GM12878 (cell line): ENCODE measurements around the gene TMEM114. TPM values are rescaled to one million over a fixed set of nuclear protein-coding genes. Genes with fewer than 3 reads are reported as not detected.

Source experiments
- ATAC-seq: fragments of 200-7000 bp; cut with Tn5 transposase; 3 replicates; pipeline ENCODE4 v1.9.1; 2020; ENCODE audit warnings: mild to moderate bottlenecking, moderate library complexity
- BruUV-seq: library from RNA; stranded (reverse); fragments of 400-500 nt; replicated peaks from 2 replicates; lab custom pipeline; 2021; lab: Mats Ljungman, UMichigan
- CTCF ChIA-PET: fragments of 300-600 bp; sonication (Branson Sonifier 250); formaldehyde crosslinking; extraction: SDS; loops from one replicate; lab custom pipeline; 2021; ENCODE audit warnings: inconsistent platforms; lab: Yijun Ruan, JAX
- POLR2A ChIA-PET: fragments of 350-600 bp; formaldehyde crosslinking; extraction: SDS; loops from one replicate; lab custom pipeline; 2021; ENCODE audit warnings: inconsistent platforms; lab: Charles Lee
- RAD21 ChIA-PET: fragments of 300-600 bp; sonication (Branson Sonifier 250); formaldehyde crosslinking; loops from one replicate; lab custom pipeline; 2023; ENCODE audit warnings: antibody characterized with exemption; ENCODE audit not compliant: unreplicated experiment; lab: Charles Lee
- SMC1A ChIA-PET: fragments of 300-600 bp; sonication (Branson Sonifier 250); formaldehyde crosslinking; loops from one replicate; lab custom pipeline; 2023; ENCODE audit not compliant: unreplicated experiment, uncharacterized antibody; lab: Charles Lee
- DNase-seq: peaks from one replicate; pipeline ENCODE4 v3.0.0-alpha.2; 2011; ENCODE audit warnings: low read depth, low spot score
- FAIRE-seq: peaks from 3 replicates; lab custom pipeline; 2011; peaks lifted over from hg19 to GRCh38; lab: Jason Lieb, UNC
- H2AFZ ChIP-seq: 2 replicates; pipeline ENCODE4 v1.6.0; 2011; ENCODE audit warnings: low read depth, low read length, control low read depth; ENCODE audit not compliant: control insufficient read depth
- H3K27ac ChIP-seq: 2 replicates; pipeline ENCODE4 v1.5.1; 2011; ENCODE audit warnings: control low read depth; ENCODE audit not compliant: control insufficient read depth, insufficient read depth
- H3K27me3 ChIP-seq, 2 experiments: replicated peaks in 1 of 2; 2 replicates each; pipeline versions ENCODE4 v1.6.0 to v1.6.1; 2011; ENCODE audit warnings: low read length in 1 of 2; ENCODE audit not compliant: control insufficient read depth in 2 of 2, insufficient read depth in 2 of 2
- H3K36me3 ChIP-seq, 2 experiments: 2 replicates each; pipeline ENCODE4 v1.5.1; 2011; ENCODE audit warnings: low read length in 1 of 2; ENCODE audit not compliant: control insufficient read depth in 2 of 2, insufficient read depth in 2 of 2
- H3K4me1 ChIP-seq: 2 replicates; pipeline ENCODE4 v1.6.1; 2011; ENCODE audit warnings: mild to moderate bottlenecking, low read length, moderate library complexity, mixed read lengths; ENCODE audit not compliant: control insufficient read depth, insufficient read depth
- H3K4me2 ChIP-seq: 2 replicates; pipeline ENCODE4 v1.6.0; 2011; ENCODE audit warnings: control low read depth; ENCODE audit not compliant: control insufficient read depth, insufficient read depth
- H3K4me3 ChIP-seq: fragments of 200-600 bp; sonication (generic); 2 replicates; pipeline ENCODE4 v1.5.1; 2016
- H3K79me2 ChIP-seq: 2 replicates; pipeline ENCODE4 v1.6.0; 2011; ENCODE audit warnings: low read length; ENCODE audit not compliant: control insufficient read depth, insufficient read depth
- H3K9ac ChIP-seq: 2 replicates; pipeline ENCODE4 v1.8.0; 2011; ENCODE audit warnings: low read length, control low read depth, mixed read lengths; ENCODE audit not compliant: control insufficient read depth, insufficient read depth
- H3K9me3 ChIP-seq: replicated peaks from 3 replicates; pipeline ENCODE4 v1.5.1; 2011; ENCODE audit warnings: mild to moderate bottlenecking, low read length; ENCODE audit not compliant: control insufficient read depth, insufficient read depth
- H4K20me1 ChIP-seq: 2 replicates; pipeline ENCODE4 v1.6.0; 2011; ENCODE audit not compliant: control insufficient read depth, insufficient read depth
- ASH2L ChIP-seq: fragments of 300-600, 200-600 bp; sonication (generic); IDR thresholded peaks from 2 replicates; pipeline ENCODE4 v1.6.1; 2017; ENCODE audit warnings: low read depth, mild to moderate bottlenecking, borderline replicate concordance
- ATF2 ChIP-seq: IDR thresholded peaks from 2 replicates; pipeline ENCODE4 v1.6.1; 2012; ENCODE audit warnings: low read length, inconsistent platforms
- BMI1 ChIP-seq: fragments of 450-650 bp; IDR thresholded peaks from 2 replicates; pipeline ENCODE4 v1.6.1; 2016; ENCODE audit warnings: mild to moderate bottlenecking, moderate library complexity, borderline replicate concordance
- CHD1 ChIP-seq: IDR thresholded peaks from 2 replicates; pipeline ENCODE4 v1.6.1; 2012; ENCODE audit warnings: low read depth, low read length, improper control_type of control experiment
- ETV6 ChIP-seq, 2 experiments: fragments of 450-650 bp in 1 of 2; IDR thresholded peaks in 1 of 2; conservative IDR thresholded peaks in 1 of 2; 2 replicates each; pipeline ENCODE4 v1.6.1; 2014; ENCODE audit warnings: antibody characterized with exemption in 1 of 2, borderline replicate concordance in 1 of 2, low read depth in 1 of 2, mild to moderate bottlenecking in 1 of 2, moderate library complexity in 1 of 2
- GATAD2B ChIP-seq: fragments of 450-650 bp; conservative IDR thresholded peaks from 2 replicates; pipeline ENCODE4 v1.6.1; 2017; ENCODE audit warnings: low read depth, mild to moderate bottlenecking, moderate library complexity
- HCFC1 ChIP-seq: fragments of 150-350 bp; IDR thresholded peaks from 2 replicates; pipeline ENCODE4 v1.6.1; 2014; ENCODE audit warnings: low read length
- KAT2A ChIP-seq: conservative IDR thresholded peaks from 2 replicates; pipeline ENCODE4 v1.6.1; 2011; ENCODE audit warnings: low read depth, low read length; ENCODE audit not compliant: control insufficient read depth
- KLF5 ChIP-seq: fragments of 450-650 bp; IDR thresholded peaks from 2 replicates; pipeline ENCODE4 v1.6.1; 2014; ENCODE audit warnings: mild to moderate bottlenecking; ENCODE audit not compliant: partially characterized antibody
- SMAD5 ChIP-seq: IDR thresholded peaks from 2 replicates; pipeline ENCODE4 v1.6.1; 2016; ENCODE audit warnings: antibody characterized with exemption, low read depth
- SMC3 ChIP-seq: IDR thresholded peaks from 2 replicates; pipeline ENCODE4 v1.6.1; 2011; ENCODE audit warnings: low read length, improper control_type of control experiment, borderline replicate concordance
- SUZ12 ChIP-seq: fragments of 200-600 bp; sonication (generic); IDR thresholded peaks from one replicate; pipeline ENCODE4 v1.6.1; 2018; ENCODE audit warnings: antibody characterized with exemption, mild to moderate bottlenecking; ENCODE audit not compliant: unreplicated experiment
- TCF7 ChIP-seq: IDR thresholded peaks from 2 replicates; pipeline ENCODE4 v1.6.1; 2014; ENCODE audit warnings: antibody characterized with exemption, borderline replicate concordance
- USF1 ChIP-seq: IDR thresholded peaks from 2 replicates; pipeline ENCODE4 v1.6.1; 2011; ENCODE audit warnings: borderline replicate concordance, low read depth, mild to moderate bottlenecking, moderate library complexity, mixed read lengths, low read length; ENCODE audit not compliant: insufficient read depth; ENCODE audit errors: extremely low read length
- WGBS: methylation state at CpG from one replicate; pipeline ENCODE4 v1.1.6; 2016; ENCODE audit warnings: low lambda C conversion rate; ENCODE audit not compliant: insufficient replicate concordance, insufficient coverage; ENCODE audit errors: missing lambda C conversion rate; 5-methylcytosine and 5-hydroxymethylcytosine counted together
- in situ Hi-C: fragments of 300-500 bp; cut with MboI; formaldehyde crosslinking; loops from 9 replicates; pipeline ENCODE4 v1.14.3; 2018; ENCODE audit warnings: mixed read lengths
- intact Hi-C: fragments of 100-400 bp; cut with micrococcal nuclease; formaldehyde crosslinking; loops from one replicate; pipeline ENCODE4 v1.14.2; 2022; ENCODE audit not compliant: unreplicated experiment
- polyA plus RNA-seq, 11 experiments: library from polyadenylated mRNA; depleted of rRNA in 4 of 11; unstranded in 6 of 11; stranded (reverse) in 5 of 11; fragments of >200 nt; fragmentation: Nextera tagmentation in 4 of 11; fragmentation: Illumina TruSeq in 1 of 11; extraction: Ambion mirVana in 4 of 11; extraction: Trizol in 1 of 11; gene quantifications; 1 replicate in 1 of 11; 2 replicates in 10 of 11; pipeline versions ENCODE4 v1.2.1 to v1.2.3, GENCODE V29; 2011 to 2016; ENCODE audit warnings: inconsistent platforms in 2 of 11, missing spikeins in 2 of 11, low read depth in 1 of 11
- total RNA-seq, 4 experiments: library from RNA; depleted of rRNA in 3 of 4; stranded (reverse); fragments of >200 nt in 3 of 4; fragmentation: Illumina TruSeq in 1 of 4; extraction: Trizol in 1 of 4; gene quantifications; 2 replicates each; pipeline versions ENCODE4 v1.2.1 to v1.2.3, GENCODE V29; 2013 to 2021

The TMEM114 gene
- total and polyA plus RNA-seq, 10 of the 15 experiments (the other 5 are each of a cell fraction or from before 2014, with no cell fraction given): not detected

- ATAC-seq (no peak), FAIRE-seq (no peak), DNase-seq (no peak)
- ChIA-PET POLR2A (no interaction called here), RAD21 (no interaction called here), CTCF (interaction anchor here (1.0 to 3.5 kb wide), 4 partner anchors 10 to 73 kb away, joined by 3 to 14 read pairs (median 6); no protein-coding TSS in a partner anchor), SMC1A (interaction anchor here (1.6 to 1.9 kb wide), 2 partner anchors 14 to 22 kb away, joined by 3 to 4 read pairs; no protein-coding TSS in a partner anchor)
- no peaks in the 10 kb centered on the region for H4K20me1 ChIP-seq
- H3K9ac ChIP-seq: no peak overlapping the region
- H2AFZ ChIP-seq: no peak overlapping the region
- H3K4me3 ChIP-seq: no peak overlapping the region
- peaks cover under 1 to 2% of the 10 kb centered on the region in 2 experiments; a peak in 2 of 4 replicates for H3K27me3 ChIP-seq
- H3K27ac ChIP-seq: no peak overlapping the region
- H3K36me3 ChIP-seq: no peaks in the 10 kb centered on the region
- no peaks in the 10 kb centered on the region for H3K79me2 ChIP-seq
- intact Hi-C loops (no loop called here), in situ Hi-C loops (no loop called here)
- 80% methylated on average over 4 of the region's 4 CpGs for WGBS
- TF ChIP-seq USF1 (peak; percentile 17), SMC3 (no peak)
- peaks cover 1% of the 10 kb centered on the region; the same call in 1 of the 3 replicates for H3K9me3 ChIP-seq
- H3K4me1 ChIP-seq: 0 out of 2 replicates have a peak, but pooled peaks cover 3% of the 10 kb centered on the region
- no peak overlapping the region for H3K4me2 ChIP-seq
- no TSS peak for BruUV-seq
These were observed 6.6 kb downstream of the TMEM114 start for GRCh38 chr16:8583732-8584131.

GRCh38 chr16:8583199-8583598 lies 7.1 kb downstream of the TMEM114 start:
- peaks cover 1% of the 10 kb centered on the region; the same call in 1 of the 3 replicates for H3K9me3 ChIP-seq
- FAIRE-seq (no peak), DNase-seq (no peak), ATAC-seq (no peak)
- H3K4me2 ChIP-seq: no peak overlapping the region
- in situ Hi-C loops (no loop called here), intact Hi-C loops (no loop called here)
- H3K79me2 ChIP-seq: no peaks in the 10 kb centered on the region
- RAD21 ChIA-PET: no interaction called here
- WGBS: 44% methylated on average over 3 of the region's 3 CpGs
- BruUV-seq: no TSS peak
- POLR2A ChIA-PET: no interaction called here
- SMC1A ChIA-PET: interaction anchor here (1.4 to 1.9 kb wide), 3 partner anchors 11 to 23 kb away, joined by 3 to 4 read pairs (median 3); no protein-coding TSS in a partner anchor
- no peaks in the 10 kb centered on the region for H3K36me3 ChIP-seq
- H3K4me1 ChIP-seq: 0 out of 2 replicates have a peak, but pooled peaks cover 3% of the 10 kb centered on the region
- H3K27ac ChIP-seq: no peak overlapping the region
- H4K20me1 ChIP-seq: no peaks in the 10 kb centered on the region
- no peak overlapping the region for H3K9ac ChIP-seq
- no peaks in the 10 kb centered on the region for H3K27me3 ChIP-seq
- CTCF ChIA-PET: interaction anchor here (1.0 to 3.5 kb wide), 5 partner anchors 10 to 77 kb away, joined by 3 to 14 read pairs (median 3); no protein-coding TSS in a partner anchor
- H2AFZ ChIP-seq: no peak overlapping the region
- no peak overlapping the region for H3K4me3 ChIP-seq
- TF ChIP-seq GATAD2B: no peak
- TF ChIP-seq KAT2A: no peak
- no peak for TF ChIP-seq TCF7
- TF ChIP-seq USF1: no peak
- TF ChIP-seq CHD1: no peak
- no peak for TF ChIP-seq KLF5
- no peak for TF ChIP-seq ATF2
- TF ChIP-seq ETV6 (conservative IDR thresholded peaks at IDR 0.05 in 1 of 2, IDR thresholded peaks at IDR 0.05 in 1 of 2; ENCODE audit: borderline replicate concordance in 1 of 2, low read depth in 1 of 2): no peak
- TF ChIP-seq SMAD5: no peak
- TF ChIP-seq ASH2L: no peak
- TF ChIP-seq HCFC1: no peak
- no peak for TF ChIP-seq SUZ12
- TF ChIP-seq BMI1: no peak
